ENCODE measurements around the gene LRP2.
A peak's percentile ranks its signal among the peaks of the same experiment; 100 is the strongest.

- TF ChIP-seq MAX (IDR thresholded peaks at IDR 0.05; ENCODE audit: low read depth, low read length) (no peak), CTCF (IDR thresholded peaks at IDR 0.05; ENCODE audit: low read depth, low read length) (peak; percentile 48)
Observed at GRCh38 chr2:169221745-169222369, 140.5 kb downstream of the LRP2 start.

All from NB4 (cell line).